Measurements from ENCODE around the gene RPS6KC1.

RPS6KC1 gene

DNA sequence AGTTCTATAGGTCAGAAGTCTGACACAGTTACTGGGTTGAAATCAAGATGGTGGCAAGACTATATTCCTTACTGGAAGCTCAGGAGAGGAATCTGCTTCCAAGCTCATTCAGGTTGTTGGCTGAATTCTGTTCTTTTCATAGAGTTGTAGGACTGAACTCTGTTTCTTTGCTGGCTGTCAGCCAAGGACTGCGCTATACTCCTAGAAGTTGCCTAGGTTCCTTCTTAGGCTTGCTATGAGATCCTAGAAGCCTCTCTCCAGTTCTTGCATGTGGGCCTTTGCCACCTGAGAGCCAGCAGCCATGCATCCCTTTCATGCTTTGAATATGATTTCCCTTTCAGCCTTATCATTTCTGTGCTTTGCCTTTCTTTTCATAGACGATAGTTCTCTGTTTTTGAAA lies 176.4 kb downstream of the RPS6KC1 start:
- DNase-seq (ENCODE audit: low spot score), result no peak

DNA sequence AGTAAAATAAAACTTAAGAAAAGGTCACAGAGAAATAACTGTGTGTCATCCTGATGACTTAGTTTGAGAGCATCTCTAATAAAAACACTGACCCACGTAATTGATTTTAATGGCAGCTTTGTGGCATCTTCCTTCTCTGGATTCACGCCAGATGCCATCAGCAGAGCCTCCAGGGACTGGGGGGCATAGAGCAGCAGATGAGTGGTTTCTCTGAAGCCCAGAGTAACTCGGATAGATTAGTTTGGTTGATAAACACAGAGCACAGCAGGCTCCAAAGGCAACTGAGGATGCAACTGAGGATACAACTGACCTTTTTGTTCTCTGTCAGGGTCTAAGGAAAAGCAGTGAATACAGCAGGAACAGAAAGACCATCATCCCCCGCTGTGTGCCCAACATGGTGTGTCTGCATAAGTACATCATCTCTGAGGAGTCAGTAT lies 180.8 kb downstream of the RPS6KC1 start:
- DNase-seq (ENCODE audit: low spot score), result no peak

DNA sequence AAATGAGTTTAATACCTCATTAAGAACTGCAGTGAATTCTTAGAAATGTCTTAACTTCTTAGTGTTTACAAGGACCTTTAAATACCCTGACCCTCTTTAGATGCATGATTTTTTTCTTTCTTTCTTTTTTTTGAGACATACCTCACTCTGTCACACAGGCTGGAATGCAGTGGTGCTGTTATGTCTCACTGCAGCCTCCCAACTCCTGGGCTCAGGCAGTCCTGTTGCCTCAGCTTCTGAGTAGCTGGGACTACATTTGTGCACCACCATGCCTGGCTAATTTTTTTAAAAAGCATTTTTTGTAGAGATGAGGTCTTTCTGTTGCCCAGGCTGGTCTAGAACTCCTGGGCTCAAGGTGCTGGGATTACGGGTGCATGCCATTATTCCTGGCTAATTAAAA lies 191.8 kb downstream of the RPS6KC1 start:
- no peak for DNase-seq (ENCODE audit: low spot score)

DNA sequence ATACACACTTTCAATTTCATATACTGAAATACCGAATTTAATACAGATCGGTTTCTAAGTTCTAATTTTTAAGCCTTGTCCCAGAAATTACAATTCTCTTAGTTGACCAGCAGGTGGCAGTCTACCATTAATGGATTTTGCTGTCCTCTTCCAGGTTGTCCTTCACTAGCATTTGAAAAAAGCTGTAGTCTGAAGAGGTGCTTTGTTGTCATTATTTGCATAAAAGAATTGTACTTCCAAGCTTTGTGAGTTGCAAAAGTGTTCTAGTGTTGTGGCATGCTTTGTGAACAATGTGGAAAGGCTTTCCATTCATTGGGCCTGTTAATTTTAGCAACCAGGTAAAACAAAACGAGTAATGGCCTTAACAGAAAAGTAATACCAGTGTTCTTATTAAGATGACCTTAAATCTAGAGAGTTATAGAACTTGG lies 193.6 kb downstream of the RPS6KC1 start:
- peak; percentile 4 for DNase-seq (ENCODE audit: low spot score)

DNA sequence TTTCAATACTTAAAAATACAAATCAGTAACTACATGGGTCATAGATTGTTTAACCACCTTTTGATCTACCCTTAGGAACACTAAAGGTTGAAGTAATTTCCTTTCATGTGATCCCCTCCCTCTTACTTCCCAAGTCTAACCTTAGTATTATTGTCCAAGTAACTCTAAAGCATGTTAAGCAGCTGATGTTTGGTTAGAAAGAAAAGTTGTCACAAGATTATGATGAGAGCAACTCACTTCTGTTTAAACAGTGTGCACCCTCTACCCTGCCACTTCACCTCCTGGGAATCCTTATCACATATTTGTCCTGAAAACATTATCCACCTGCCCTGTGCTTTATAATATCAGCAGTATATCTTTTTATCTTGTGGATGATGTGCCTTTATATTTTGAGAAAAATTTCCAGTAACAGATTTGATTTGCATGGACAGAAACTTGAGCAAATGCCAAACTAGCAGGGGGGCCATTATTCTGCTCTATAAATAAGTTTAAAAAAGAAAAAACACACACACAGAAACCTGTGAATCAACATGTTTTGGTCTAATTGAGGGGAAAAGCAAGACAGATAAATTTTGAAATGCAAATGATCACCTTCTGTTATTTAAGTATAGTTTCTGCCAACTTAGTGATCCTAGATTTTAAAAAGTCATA lies 194.3 kb downstream of the RPS6KC1 start:
- DNase-seq (ENCODE audit: low spot score), result no peak

DNA sequence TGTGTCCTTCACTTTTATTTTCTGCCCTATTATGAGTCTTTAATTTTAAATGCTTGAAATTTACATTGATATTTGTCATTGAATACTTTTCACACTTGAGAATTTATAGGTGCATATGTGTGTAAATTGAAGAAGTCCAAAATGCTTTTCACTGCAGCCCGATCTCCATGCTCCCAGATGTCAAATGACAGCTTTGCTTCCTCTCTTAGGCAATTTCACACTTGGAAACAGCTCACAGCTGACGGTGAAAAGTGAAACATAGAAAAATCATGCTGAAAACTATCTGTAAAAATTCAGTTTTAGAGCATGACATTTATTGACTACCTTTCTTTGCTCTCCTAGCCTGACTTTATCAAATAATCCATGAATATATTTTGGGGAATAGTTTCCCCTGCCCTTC lies 196.0 kb downstream of the RPS6KC1 start:
- DNase-seq (ENCODE audit: low spot score), result no peak

DNA sequence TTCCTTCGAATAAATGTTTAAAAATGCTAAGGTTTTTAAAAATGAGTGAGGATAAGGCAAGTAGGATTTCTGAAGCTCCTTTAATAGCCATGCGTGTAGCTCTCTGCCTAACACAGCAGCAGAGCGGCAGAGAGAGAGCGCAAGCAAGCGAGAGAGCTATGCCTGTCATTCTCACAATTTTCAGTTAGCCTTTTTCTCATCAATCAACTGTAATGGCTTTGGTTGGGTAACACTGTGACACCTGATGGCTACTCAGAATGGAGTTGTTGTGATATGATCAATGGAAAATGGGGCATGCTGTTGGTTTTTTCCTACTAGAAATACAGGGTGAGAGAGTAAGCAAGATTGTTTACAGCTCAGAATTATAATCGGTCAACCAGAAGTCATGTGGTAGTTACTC lies 198.4 kb downstream of the RPS6KC1 start:
- no peak for DNase-seq (ENCODE audit: low spot score)

DNA sequence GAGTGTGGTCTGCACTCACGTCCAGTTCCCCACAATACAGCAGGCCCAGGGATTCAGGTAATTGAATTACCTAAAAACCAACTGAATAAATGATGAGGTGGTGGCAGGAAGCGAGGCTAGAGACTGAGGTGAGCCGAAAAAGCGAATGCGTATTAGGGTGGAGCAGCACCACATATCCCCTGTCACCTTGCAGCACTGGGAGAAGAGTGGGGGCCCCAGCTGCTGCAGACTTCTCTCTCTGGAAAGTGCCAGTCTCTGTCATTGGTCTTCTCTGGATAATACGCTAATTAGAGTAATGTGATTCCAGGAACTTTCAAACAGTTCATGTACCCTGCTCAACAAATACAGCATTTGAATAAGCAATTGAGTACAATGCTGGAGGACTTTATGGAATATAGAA lies 199.0 kb downstream of the RPS6KC1 start:
- no peak for DNase-seq (ENCODE audit: low spot score)

DNA sequence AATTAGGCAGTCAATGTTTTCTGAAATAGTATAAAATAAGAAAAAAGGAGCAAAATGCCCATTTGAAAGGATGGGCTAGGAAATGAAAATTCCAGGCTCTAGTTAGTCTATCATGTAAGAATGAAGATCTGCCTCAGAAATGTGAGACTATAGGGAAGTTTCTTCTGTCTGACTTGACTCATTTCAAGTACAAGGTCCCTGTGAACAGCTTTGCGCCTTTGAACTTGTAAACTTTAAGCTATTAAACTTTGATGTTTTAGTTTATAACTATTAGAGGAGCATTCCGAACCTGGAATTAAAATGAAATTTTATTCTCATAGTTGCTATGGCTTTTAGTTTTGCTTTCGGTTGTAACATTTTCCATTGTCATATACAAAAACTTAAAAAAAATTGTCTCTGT lies 199.4 kb downstream of the RPS6KC1 start:
- no peak for DNase-seq (ENCODE audit: low spot score)

DNA sequence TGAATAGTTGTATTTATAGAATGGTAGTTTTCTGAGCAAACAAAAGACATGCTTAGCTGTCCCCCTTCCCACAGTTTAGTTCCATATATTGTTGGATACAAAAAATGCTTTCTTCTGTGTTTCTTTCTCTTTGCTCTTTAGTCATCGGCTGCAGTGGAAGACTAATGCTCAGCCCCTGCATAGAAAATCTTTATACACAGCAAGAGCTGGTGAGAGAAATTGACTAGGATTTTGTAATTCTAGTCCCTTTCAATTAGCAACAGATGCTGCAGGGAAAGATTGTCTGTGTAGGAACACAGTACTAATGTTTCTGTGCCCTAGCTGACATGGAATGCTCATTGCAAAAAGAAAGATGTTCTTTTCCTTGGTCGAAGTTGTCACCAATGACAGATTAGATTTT lies 200.9 kb downstream of the RPS6KC1 start:
- DNase-seq (ENCODE audit: low spot score), result no peak

DNA sequence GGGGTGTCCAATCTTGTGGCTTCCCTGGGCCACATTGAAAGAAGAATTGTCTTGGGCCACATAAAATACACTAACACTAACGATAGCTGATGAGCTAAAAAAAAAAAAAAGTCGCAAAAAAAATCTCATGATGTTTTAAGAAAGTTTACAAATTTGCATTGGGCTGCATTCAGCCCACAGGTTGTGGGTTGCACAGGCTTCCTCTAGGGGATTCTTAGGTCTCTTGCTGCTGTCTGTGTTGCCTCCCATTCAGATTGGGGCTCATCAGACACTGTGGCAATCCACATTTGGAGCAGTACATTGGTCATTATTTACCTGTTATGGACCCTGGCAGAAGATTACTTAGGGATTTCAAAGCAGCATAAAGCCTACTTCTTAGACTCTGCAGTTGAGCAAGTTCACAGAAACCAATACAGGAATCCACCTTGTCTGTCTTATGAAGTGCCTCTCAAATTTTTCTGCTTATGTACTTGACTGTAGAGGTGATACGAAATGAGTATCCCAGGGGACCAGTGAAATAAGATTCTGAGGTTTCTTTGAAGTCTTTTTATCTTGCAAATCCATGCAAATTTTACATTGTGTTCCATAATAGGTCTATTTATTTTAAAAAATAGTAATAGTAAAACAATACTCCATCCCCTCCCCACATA lies 205.5 kb downstream of the RPS6KC1 start:
- no peak for DNase-seq (ENCODE audit: low spot score)

DNA sequence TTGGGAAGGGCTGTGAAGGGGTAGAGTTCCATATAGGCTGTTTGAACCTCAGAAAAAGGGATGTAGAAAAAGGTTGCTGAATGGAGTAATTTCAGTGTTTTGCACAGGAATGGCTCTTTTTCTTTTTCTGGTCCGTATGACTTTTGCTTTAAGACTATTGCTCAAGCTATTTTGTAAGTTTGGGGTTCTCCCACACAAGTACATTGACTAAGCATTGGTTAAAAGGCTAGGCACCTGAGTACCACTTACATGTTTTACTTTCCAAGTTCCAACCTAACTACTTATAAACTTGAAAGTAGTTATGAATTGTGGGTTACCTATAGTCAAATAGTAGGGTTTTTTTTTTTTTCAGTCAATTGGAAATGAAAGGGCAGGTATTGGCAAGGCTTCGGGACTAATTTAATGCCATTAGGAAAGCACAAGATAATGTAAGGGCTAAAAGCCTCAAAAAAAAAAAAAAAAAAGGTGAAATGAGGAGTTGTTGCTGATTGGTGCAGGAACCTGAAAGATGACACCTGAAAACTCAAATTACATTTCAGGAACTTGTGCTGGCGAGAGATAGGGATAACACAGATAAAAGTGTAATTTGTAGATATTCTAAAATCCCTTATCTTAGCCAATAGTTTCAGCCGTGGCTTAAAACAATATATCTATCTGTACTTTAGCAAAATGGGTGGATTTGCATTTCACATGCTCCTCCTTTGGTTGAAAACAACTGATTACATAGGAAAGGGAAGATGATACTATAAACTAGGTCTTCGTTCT lies 209.5 kb downstream of the RPS6KC1 start:
- DNase-seq (ENCODE audit: low spot score), result no peak

DNA sequence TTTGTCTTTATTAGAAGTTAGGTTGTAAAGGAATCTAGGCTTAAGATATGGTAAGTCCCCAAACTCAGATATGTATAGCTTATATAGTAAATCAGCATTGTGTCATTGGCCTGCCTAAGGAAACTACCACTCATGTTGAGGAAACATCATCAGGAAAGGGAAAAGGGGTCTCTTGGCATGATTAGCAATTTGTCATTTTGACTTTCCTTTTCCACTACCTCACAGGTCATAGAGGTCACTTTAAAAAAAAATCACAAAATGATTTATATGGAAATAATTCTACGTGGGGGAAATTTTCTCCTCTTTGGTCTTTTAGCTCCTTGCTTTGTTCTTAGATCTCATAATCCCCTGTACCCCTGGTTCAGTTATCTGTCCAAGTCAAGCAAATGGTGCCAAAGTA lies 213.5 kb downstream of the RPS6KC1 start:
- DNase-seq (ENCODE audit: low spot score), result no peak

DNA sequence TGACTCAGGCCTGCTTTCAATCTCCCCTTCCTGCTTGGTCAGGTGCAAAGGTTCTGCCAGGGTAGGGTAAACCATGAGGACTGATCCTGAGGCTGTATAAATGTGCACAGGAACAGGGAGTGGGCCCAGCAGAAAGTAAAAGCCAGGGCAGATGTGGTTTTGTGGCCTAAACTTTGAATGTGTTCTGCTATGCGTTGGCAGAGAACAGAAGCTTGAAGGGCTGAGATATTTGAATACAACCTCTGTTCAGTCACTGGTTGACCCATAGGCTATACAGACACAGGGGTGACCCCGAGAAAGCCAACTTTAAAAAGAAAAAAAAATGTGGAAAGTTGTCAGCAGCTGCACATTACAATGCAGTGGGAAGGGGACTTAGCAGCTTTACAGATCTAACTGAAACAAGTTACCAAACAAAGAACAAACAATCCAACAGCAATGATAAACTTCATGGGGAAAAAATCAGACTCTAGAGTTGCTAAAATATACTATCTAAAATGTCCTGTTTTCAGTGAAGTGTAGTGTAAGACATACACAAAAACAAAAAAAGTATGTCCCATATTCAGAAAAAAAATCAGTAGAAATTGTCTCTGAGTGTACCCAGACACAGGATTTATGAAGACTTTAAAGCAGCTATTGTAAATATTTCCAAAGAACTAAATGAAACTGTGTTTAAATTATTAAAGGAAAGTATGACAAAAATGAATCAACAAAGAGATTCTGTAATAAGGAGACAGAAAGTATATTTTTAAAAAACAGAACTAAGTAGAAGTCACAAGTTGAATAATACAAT lies 216.1 kb downstream of the RPS6KC1 start:
- DNase-seq (ENCODE audit: low spot score), result no peak

DNA sequence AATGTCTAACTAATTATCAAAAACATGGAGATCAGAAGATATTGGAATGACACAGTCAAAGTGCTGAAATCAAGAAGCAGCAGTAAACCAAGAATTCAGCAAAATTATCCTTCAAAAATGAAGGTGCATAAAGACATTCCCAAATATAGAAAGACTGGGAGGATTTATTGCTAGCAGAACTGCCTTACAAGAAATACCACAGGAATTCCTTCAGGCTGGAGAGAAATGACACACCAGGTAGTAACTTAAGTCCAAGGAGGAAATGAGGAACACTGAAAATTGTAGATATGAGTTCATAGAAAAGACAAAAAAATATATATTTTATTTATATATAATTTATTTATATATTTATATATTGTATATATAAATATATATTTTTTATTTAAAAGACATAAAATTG lies 217.2 kb downstream of the RPS6KC1 start:
- no peak for DNase-seq (ENCODE audit: low spot score)

DNA sequence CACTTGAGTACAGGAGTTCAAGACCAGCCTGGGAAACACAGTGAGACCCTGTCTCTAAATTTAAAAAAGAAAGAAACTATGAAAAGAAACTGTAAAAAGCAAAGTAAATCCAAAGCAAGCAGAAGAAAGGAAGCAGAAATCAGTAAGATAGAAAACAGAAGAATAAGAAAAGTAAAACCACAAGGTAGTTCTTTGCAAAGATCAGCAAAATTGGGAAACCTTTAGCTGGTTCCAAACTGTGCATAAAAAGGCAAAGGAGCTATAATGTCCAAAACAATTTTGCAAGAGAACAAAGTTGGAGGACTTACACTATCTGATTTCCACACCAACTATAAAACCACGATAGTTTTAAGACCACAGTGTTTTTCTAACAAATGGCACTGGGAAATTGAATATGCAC lies 218.8 kb downstream of the RPS6KC1 start:
- DNase-seq (ENCODE audit: low spot score), result no peak

DNA sequence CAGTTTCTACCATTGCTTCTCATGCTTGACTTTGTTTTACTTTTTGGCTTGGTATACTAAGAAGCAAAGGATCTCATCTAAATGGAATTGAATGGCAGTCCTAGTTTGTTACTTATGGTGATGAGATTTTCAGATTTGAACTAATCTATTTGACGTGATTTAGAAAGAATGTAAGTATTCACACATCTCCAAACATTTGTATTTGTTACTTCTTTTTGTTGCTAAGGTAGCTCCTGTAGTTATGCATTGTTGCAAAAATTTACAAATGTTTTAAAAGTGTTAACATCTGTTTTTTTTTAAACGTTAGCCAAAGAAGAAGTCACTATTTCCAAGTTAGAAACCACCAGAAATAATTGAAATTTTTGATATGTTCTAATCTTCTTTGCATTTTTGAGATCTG lies 222.5 kb downstream of the RPS6KC1 start:
- DNase-seq (ENCODE audit: low spot score), result no peak

DNA sequence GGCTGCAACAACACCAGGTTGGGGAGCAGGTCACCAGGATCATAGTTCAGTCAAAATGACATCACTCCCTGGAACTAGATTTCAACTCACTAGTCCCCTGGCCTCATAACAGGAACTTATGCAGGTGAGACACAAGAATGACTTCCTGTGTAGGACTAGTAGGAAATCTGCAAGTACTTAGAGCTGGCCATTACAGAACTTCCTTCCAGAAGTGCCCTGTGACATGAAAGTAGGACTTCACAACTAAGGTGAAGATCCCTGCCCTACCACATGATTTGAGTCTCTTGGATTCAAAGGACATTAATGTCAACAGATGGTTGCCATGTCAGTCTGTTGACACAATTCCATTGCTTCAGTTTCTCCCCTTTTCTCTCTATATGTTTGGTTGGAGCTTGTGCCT lies 223.1 kb downstream of the RPS6KC1 start:
- no peak for DNase-seq (ENCODE audit: low spot score)

DNA sequence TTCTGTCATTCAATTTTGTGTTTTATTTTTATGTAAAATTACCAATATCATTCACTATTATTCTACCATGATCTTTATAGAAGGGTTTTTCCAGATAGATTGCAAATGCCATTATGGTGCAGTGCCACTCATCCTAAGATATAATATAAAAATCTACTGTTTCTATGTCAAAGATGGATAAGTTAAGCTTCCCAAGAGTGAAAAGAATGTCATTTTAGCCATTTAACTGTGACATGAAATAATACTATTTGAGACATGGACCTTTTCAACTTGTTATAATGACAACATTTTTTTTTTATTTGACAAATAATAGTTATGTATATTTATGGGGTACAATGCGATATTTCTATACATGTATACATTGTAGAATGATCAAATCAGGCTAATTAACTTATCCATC lies 224.3 kb downstream of the RPS6KC1 start:
- DNase-seq (ENCODE audit: low spot score), result no peak

DNA sequence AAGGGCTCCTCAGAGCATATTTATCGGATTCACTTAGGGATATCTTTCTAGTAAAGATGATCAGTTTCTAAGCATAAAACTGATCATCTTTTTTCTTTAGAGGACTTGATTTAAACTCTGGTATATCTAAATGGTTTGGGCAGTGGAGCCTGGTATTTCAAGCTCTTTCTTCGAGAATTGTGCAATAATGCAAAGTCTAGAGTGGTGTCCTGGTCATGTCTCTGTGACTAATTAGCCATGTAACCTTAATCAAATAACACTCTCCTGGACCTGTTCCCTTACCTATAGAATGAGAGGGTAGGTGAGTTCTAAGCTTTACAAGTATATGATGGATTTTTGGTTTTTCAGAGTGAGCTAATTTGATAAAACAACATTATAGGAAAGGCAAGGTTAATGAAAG lies 225.2 kb downstream of the RPS6KC1 start:
- DNase-seq (ENCODE audit: low spot score), result no peak

DNA sequence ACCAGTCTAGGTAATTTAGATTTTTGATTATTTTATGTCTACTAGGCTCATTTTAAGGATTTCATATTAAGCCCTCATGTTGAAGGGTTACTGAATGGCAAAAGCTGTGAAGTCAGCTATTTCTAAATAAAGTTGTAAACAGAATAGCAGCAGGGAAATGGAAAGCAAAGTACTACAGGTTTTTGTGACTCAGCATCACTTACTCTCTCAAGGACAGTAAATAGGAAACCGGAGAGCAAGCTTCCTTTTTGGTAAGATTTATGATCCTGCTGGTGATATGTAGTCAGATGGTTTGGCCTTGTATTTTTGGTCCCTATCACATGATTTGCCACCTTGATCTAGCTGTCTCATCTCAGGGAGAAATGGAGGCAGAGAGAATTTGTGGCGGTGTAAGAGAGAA lies 226.0 kb downstream of the RPS6KC1 start:
- no peak for DNase-seq (ENCODE audit: low spot score)

DNA sequence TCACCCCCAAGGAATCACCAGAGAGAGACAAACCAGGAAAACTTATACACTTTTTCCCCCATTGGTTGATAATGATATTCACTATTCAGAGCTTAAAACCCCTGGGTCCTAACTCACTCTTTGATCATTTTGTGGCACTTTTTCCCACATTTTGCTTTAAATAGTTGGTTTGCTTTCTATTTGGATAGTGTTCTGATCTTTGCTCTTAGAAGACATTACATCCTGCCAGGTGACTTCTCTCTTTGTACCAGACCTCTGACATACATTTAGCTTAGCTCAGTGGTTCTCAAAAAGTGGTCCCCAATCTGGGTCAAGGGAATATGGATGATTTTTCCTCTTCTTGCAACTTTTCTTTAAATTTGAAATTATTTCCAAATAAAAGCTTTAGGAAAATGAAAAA lies 228.4 kb downstream of the RPS6KC1 start:
- no peak for DNase-seq (ENCODE audit: low spot score)

Measured in HuH-7.5 (cell line).